ENCODE results near the gene MPND.

MPND gene

DNA sequence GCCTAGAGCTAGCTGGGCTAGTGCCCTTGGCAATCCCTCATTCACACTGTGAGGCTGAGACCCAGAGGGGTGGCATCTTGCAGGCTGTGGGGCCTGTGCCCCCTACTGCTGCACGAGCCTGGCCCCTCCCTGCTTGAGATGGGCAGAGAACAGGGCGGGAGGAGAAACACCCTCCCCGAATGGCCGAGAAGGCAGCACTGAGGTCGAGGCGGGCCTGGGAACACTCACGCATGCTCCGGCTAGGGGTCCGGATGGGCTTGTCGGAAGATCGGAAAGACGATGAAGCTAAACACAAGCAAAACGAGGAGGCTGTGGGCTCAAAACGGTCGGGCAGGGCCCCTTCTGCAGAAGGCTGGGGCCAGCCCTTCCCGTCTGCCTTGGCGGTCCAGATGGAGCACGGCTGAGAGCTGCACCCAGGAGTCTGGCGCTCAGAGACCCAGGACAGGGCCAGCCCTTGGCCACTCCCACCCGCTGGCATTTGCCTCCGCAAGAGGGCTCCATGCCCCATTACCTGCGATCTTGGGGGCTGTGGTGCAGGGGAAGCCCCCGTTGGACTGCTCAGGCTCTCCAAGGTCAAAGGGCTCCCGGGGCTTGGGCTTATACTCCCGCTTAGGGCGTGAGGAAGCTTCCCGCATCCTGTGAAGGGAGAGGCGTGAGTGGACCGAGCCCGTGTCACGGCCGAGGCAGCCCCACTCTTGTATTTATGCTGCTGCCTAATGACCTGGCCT is 18.9 kb downstream of the MPND start:
- Mint-ChIP-seq H3K4me3 (no peak overlapping the region), H3K36me3 (peaks cover 9% of the 10 kb centered on the region), H3K9me3 (no peaks in the 10 kb centered on the region), H3K27ac (no peak overlapping the region), H3K27me3 (no peaks in the 10 kb centered on the region), H3K4me1 (no peaks in the 10 kb centered on the region)
- no peak for ATAC-seq (ENCODE audit: low read depth)
- DNase-seq (ENCODE audit: low spot score in 2 of 2) = no peak

DNA sequence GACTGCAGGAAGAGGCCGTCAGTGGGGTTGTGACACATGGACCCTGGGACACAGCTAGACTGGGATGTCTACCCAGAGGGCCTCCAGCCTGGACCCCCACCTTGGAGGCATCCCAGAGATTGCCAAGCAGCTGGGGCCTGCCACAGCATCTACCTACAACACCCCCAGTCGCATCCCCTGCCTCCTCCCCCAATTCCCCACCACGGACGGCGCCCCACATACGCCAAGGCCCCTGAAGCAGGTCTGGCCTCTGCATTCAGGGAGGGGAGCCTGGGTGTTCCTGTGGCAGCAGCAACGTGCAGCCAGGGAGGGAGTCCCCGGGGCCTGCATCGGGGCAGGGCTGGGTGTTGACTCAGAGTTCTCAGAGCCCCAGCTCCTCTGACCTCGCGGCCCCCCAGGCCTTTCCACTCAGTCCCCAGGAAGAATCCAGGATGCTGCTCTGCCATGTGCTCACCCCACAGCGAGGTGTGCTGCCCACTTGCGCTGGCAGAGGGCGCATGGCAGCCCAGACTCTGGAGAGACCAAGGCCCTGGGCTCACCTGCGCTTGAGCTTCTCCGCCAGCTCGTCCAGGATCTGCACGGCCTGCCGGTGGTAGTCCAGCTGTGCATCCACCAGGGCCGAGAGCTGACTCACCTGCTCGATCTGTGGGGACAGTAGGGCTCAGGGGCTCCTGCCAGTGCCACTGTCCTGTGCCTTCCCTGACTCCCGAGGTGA is 19.6 kb downstream of the MPND start:
- H3K4me1 Mint-ChIP-seq = peaks cover 4% of the 10 kb centered on the region
- no peaks in the 10 kb centered on the region for H3K27me3 Mint-ChIP-seq
- H3K4me3 Mint-ChIP-seq = no peak overlapping the region
- DNase-seq (ENCODE audit: low spot score in 2 of 2) (no peak), ATAC-seq (ENCODE audit: low read depth) (peak; percentile 33)
- H3K27ac Mint-ChIP-seq = no peak overlapping the region
- H3K36me3 Mint-ChIP-seq = peaks cover 9% of the 10 kb centered on the region
- no peaks in the 10 kb centered on the region for H3K9me3 Mint-ChIP-seq

DNA sequence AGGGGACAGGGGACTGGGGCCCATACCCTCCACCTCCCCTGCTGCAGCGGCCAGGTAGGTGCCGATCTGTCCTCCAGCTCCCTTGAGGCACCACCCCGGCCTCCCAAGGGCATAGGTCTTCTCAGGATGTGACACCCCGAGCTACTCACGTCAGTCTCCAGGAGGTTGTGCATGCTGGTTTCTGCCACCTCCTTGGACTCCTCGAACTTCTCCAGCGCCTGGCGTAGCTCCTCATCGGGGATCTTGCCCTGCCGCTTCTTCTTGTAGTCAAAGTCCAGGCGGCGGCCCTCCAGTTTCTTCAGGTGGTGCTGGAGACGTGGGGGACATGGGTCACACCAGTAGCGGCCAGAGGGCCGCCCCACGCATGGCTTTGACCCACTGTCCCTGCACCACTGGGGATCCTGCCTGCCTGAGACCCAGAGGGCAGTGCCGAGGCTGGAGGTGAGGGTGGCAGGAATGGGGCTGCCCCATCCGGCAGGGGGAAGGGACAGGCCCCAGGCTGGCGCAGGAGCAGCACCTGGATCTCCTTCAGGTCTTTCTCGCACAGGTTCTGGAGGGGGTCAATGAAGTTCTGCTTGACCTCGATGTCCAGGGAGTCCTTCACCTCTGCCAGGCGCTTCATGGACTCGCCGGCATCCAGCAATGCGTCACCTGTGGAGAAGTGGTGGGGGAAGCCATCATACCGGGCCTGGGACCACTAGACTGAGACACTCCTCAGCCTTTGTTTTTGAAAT is 20.4 kb downstream of the MPND start:
- H3K36me3 Mint-ChIP-seq = peaks cover 9% of the 10 kb centered on the region
- H3K4me3 Mint-ChIP-seq = no peak overlapping the region
- no peak for ATAC-seq (ENCODE audit: low read depth)
- no peaks in the 10 kb centered on the region for H3K9me3 Mint-ChIP-seq
- H3K4me1 Mint-ChIP-seq = peaks cover 12% of the 10 kb centered on the region
- DNase-seq (ENCODE audit: low spot score in 2 of 2) = no peak
- no peaks in the 10 kb centered on the region for H3K27me3 Mint-ChIP-seq
- H3K27ac Mint-ChIP-seq = no peak overlapping the region

DNA sequence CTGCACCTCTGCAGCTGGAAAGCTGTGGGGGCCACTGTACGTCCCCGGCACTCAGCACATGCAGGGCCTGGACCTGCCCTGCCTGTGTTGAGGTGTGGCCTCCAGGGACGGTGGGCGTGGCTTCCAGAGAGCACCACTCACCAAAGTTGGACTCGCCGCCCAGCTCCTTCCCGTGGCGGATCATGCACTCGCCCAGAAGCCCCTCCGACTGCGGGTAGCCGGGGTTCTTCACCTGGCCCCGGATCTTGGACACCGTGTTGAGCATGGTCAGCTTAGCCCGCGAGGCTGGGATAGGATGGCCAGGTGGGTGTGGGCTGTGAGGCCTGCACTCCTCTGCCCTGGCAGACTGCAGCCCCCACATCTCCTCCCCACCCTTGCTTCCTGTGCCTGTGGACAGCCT is 22.0 kb downstream of the MPND start:
- Mint-ChIP-seq H3K27me3 (no peaks in the 10 kb centered on the region), H3K36me3 (peaks cover 6% of the 10 kb centered on the region), H3K4me1 (peaks cover 22% of the 10 kb centered on the region), H3K9me3 (no peaks in the 10 kb centered on the region), H3K27ac (no peak overlapping the region), H3K4me3 (no peak overlapping the region)
- no peak for ATAC-seq (ENCODE audit: low read depth)
- DNase-seq (ENCODE audit: low spot score in 2 of 2) = no peak

DNA sequence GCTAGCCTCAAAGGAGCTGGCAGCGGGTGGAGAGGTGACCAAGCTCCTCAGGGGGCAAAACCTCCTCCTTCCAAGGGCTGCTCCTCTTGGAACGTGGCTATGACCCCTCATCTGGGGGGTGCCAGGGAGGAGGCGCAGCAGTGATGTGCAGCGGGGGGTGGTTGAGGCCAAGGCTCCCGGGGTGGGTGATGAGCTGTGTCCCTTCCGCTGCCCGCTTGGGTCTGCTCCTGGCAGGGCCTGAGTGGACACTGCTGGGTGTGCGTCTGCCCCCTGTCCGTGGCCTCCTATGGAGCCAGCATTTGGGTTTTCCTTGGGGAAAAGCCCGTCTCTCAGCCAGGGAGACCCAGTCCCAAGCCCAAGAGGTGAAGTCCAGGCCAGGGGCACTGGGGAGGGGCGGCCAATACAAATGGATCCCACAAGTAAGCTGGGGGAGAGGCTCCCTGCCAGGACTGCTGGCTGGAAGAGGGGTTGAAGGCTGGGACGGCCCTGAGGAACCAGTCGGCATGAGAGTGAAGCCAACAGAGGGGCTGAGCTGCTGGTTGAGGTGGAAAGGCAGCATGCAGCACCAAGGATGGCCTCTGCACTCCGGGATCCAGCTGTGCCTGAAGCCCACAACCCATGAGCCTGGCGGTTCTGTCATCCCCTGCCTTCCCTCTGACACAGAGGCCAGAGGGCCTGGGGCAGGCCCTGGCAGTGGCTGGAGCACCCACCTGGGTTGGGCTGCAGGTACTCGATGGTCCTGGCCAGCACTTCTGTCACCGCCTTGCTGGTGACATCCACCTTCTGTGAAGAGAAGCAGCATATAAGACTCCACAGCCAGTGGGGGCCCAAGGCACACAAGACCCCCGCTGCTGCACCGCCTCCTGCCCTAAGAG is 22.7 kb downstream of the MPND start:
- H3K36me3 Mint-ChIP-seq = peaks cover 5% of the 10 kb centered on the region
- no peaks in the 10 kb centered on the region for H3K27me3 Mint-ChIP-seq
- H3K4me1 Mint-ChIP-seq = peaks cover 27% of the 10 kb centered on the region
- H3K4me3 Mint-ChIP-seq = no peak overlapping the region
- peak overlapping the region; percentile 53 for H3K27ac Mint-ChIP-seq
- DNase-seq (ENCODE audit: low spot score in 2 of 2) (no peak), ATAC-seq (ENCODE audit: low read depth) (no peak)
- H3K9me3 Mint-ChIP-seq = no peaks in the 10 kb centered on the region

DNA sequence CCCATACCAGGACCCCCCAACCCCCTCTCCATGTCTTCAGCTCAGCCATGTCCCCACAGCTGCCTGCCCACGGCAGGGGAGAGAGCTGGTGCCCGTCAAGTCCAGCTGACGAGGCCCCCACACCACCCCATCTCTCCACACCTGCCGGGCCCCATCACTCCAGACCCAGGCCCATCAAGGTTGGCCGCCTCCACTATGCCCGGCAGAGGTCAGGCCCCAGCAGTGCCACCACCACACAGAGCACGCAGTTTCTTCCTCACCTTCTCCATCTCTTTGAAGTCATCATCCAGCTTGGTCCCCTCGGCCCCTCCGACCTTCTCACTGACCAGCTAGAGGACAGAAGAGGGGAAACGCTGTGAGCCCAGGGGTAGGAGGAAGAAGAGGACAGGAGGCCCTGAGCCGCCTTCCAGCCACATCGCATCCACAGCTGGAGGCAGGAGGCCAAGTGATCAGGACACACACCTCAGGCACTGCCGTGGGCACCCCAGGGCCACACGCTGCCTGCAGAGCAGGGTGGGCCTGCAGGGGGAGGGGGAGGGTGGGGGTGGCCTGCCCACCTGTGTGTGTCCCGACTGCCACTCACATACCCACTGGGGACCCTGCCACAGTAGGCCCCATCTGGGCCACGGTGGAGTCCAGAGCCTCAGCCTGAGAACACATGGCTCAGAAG is 23.4 kb downstream of the MPND start:
- no peak for DNase-seq (ENCODE audit: low spot score in 2 of 2)
- peak overlapping the region; percentile 93 for H3K27ac Mint-ChIP-seq
- H3K4me1 Mint-ChIP-seq = peaks cover 28% of the 10 kb centered on the region
- no peak for ATAC-seq (ENCODE audit: low read depth)
- peaks cover 5% of the 10 kb centered on the region for H3K36me3 Mint-ChIP-seq
- no peak overlapping the region for H3K4me3 Mint-ChIP-seq
- H3K27me3 Mint-ChIP-seq = no peaks in the 10 kb centered on the region
- no peaks in the 10 kb centered on the region for H3K9me3 Mint-ChIP-seq

DNA sequence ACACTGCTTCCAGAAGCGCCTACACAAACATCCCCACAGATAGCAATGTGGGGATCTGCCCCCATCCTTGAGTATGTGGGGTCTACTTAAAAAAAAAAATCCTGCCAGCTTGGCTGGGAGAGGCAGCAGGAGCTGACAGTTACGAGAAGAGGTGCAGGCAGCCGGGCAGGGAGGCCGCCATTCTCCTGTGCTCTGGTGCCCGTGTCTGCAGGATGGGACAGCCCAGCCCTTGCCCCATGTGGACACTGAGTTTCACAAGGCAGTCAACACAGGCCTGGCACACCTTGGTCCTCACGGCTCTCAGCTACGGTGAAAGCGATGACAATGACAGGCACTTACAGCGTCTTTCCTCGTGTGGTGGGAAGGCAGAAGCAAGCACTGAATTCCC is 24.0 kb downstream of the MPND start:
- H3K4me1 Mint-ChIP-seq = peaks cover 32% of the 10 kb centered on the region
- DNase-seq (ENCODE audit: low spot score in 2 of 2) (no peak), ATAC-seq (ENCODE audit: low read depth) (no peak)
- peaks cover 3% of the 10 kb centered on the region for H3K36me3 Mint-ChIP-seq
- H3K9me3 Mint-ChIP-seq = no peaks in the 10 kb centered on the region
- H3K27ac Mint-ChIP-seq = peak overlapping the region; percentile 93
- H3K4me3 Mint-ChIP-seq = no peak overlapping the region
- no peaks in the 10 kb centered on the region for H3K27me3 Mint-ChIP-seq

DNA sequence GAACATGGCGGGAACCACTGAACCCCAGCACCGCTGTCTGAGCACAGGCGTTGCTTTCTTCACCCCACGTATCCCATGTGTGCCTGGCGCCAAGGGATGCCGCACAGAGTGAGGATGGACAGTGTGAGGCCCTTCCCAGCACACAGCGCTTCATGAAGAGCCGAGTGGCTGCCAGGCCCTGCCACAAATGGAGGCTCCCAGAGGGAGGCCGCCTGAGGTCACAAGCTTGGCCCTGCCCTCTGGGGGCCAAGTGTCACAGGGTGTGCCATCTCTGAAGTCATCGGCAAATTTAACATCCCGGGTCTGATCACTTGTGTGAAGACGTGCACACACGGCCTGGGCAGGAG is 24.4 kb downstream of the MPND start:
- peak overlapping the region; percentile 61 for H3K4me3 Mint-ChIP-seq
- H3K27me3 Mint-ChIP-seq = no peaks in the 10 kb centered on the region
- no peaks in the 10 kb centered on the region for H3K9me3 Mint-ChIP-seq
- DNase-seq (ENCODE audit: low spot score in 2 of 2) (peak in 1 of 2 donors; percentile 42), ATAC-seq (ENCODE audit: low read depth) (peak; percentile 40)
- H3K4me1 Mint-ChIP-seq = peaks cover 33% of the 10 kb centered on the region
- peak overlapping the region; percentile 93 for H3K27ac Mint-ChIP-seq
- H3K36me3 Mint-ChIP-seq = peaks cover 3% of the 10 kb centered on the region

DNA sequence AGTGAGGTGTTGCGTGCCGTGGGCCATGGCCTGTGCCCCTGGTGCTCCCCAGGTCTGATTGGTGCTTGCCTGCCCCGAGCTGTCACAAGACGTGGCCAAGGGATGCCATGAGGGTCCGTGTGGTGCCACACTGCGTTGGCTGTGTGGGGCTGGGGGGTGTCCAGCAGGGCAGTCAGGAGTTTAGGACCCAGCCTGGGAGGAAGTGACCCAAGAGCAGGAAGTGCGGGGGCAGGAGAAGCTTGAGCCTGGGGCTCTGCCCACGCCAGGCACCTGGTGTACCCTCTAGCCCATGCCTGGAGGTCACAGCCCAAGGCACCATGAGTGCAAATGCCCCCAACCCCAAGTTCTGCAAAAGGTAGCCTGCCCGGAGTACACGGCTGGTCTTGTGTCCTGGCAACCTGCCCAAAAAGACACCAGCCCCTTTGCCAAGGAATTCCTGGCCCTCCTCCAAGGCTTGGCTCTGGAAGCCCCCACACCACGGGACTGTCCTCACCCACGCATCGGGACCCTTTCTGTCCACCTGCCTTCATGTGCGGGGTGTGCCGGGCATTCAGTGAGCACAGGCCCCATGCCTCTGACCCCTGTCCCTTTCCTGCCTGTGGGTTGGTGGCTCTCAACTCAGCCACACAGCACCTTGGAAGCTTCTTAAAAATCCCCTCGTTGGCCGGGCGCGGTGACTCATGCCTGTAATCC is 24.9 kb downstream of the MPND start:
- H3K36me3 Mint-ChIP-seq = peaks cover 3% of the 10 kb centered on the region
- DNase-seq (ENCODE audit: low spot score in 2 of 2) (no peak), ATAC-seq (ENCODE audit: low read depth) (peak; percentile 4)

DNA sequence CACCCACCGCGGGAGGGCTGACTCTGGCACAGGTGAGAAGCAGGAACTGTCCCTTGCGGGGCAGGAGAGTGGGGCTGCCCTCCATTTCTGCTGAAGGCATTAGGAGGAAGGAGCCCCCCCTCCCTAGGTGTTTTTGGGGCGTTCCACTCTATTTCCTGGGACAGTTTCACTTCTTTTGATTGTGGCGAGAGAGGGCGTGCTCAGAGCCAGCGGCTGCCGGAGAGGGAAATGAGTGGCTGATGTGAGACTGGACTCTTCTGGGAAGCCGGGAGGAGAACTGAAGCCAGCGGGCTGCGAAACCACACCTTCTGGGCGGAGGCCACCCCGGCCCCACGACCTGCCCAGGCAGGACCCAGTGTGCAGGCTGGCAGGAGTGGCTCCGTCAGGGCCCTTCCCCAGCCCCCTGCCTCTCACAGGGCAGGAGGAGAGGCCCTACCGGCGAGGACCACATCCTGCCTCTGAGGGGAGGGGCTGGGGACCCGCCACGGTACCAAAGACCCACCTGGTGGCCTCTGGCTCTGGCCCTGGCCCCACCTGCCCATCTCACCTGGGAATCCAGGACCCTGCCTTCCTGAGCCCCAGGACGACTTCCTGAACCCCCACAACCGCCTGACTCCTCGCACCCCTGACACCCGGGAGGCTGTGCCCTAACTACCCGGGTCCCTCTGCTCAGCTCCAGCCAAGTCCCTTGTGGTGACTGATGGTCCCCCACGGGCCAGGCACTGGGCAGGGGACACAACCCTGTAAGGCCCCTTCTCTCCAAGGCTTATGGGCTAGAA is 25.9 kb downstream of the MPND start:
- H3K9me3 Mint-ChIP-seq = no peaks in the 10 kb centered on the region
- peaks cover 40% of the 10 kb centered on the region for H3K4me1 Mint-ChIP-seq
- no peaks in the 10 kb centered on the region for H3K27me3 Mint-ChIP-seq
- ATAC-seq (ENCODE audit: low read depth) = peak; percentile 74
- H3K27ac Mint-ChIP-seq = peak overlapping the region; percentile 93
- peak overlapping the region; percentile 78 for H3K4me3 Mint-ChIP-seq
- DNase-seq (ENCODE audit: low spot score in 2 of 2) = peak; percentile 71 to 76
- peaks cover 3% of the 10 kb centered on the region for H3K36me3 Mint-ChIP-seq

More for the DNA sequence above, 24.9 kb downstream of the MPND start:
- peak overlapping the region; percentile 93 for H3K27ac Mint-ChIP-seq
- peak overlapping the region; percentile 78 for H3K4me3 Mint-ChIP-seq
- H3K4me1 Mint-ChIP-seq = peaks cover 35% of the 10 kb centered on the region
- H3K9me3 Mint-ChIP-seq = no peaks in the 10 kb centered on the region
- no peaks in the 10 kb centered on the region for H3K27me3 Mint-ChIP-seq

DNA sequence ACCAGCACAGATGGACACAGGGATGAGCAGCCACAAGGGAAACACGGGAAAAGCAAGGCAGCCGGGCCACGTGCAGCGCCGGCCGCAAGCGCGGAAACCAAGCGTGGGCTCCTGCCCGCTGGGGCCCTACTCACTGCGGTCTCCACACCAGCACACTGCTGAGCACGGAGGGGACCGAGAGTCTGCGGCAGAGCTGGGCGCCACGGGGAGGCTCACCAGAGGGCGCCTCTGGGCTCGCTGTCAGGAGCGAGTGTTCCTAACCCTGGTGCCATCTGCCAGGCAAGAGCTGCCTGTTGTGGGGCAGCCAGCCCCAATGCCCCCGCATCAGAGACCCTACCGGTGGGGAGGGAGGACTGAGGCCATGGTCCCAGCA is 26.5 kb downstream of the MPND start:
- Mint-ChIP-seq H3K4me3 (peak overlapping the region; percentile 78), H3K27me3 (no peaks in the 10 kb centered on the region), H3K9me3 (no peaks in the 10 kb centered on the region), H3K27ac (peak overlapping the region; percentile 93), H3K4me1 (peaks cover 40% of the 10 kb centered on the region), H3K36me3 (peaks cover 3% of the 10 kb centered on the region)
- DNase-seq (ENCODE audit: low spot score in 2 of 2) (peak; percentile 50 to 51), ATAC-seq (ENCODE audit: low read depth) (peak; percentile 47)

DNA sequence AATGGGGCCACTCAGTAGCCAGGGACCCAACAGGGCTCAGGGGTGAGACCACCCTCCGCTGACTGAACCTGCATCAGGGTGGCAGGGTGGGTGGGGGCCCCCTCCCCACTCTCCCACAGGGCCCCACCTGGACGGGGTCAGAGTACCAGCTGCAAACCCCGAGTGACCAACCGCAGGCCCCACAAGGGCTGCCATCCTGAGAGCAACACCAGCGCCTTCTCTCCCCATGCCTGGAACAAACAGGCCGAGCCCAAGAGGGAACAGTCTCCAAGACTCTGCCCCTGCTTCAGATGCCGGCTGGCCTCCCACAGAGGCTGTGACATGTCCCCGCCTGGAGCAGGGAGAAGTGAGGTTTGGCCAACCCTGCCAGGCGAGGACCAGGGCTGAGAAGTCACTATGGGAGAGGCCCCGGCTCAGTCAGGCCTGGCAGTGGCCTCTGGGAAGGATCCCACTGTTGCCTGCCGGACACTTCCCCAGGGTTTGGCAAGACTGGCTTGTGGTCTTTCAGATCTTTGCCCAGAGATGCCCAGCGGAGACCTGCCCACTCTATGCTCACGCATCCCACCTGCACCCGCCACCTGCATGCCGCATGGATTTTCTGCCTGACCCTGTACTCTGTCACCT is 27.2 kb downstream of the MPND start:
- Mint-ChIP-seq H3K27me3 (no peaks in the 10 kb centered on the region), H3K9me3 (no peaks in the 10 kb centered on the region), H3K4me1 (peaks cover 44% of the 10 kb centered on the region), H3K27ac (no peak overlapping the region), H3K4me3 (peak overlapping the region; percentile 55), H3K36me3 (peaks cover 3% of the 10 kb centered on the region)
- DNase-seq (ENCODE audit: low spot score in 2 of 2) = no peak
- ATAC-seq (ENCODE audit: low read depth) = no peak

Data from memory B cell (primary cell).